Stimulated activated CD4-positive, alpha-beta T cell treated with anti-CD3 and anti-CD28 coated beads, Interleukin-2, amount 100 ng/mL, for 24 hours (primary cell): ENCODE results near the gene SLC25A5.

ENCODE experiments used
- DNase-seq, 2 donors: peaks; one replicate each; pipeline ENCODE4 v3.0.0-alpha.2; 2020

SLC25A5 gene

GRCh38 chrX:119512146-119512800 is 44.0 kb downstream of the SLC25A5 start:
- DNase-seq = peak in 1 of 2 donors; percentile 5

- DNase-seq = peak; percentile 4 to 21
Observed at GRCh38 chrX:119516157-119516702, 48.0 kb downstream of the SLC25A5 start.

GRCh38 chrX:119518371-119518770 is 50.1 kb downstream of the SLC25A5 start:
- DNase-seq = no peak
